ENCODE data around the gene DYDC1.

- no peak for TF ChIP-seq POLR2A (IDR thresholded peaks at IDR 0.05; ENCODE audit: low read depth)
- TF ChIP-seq CTCF (IDR thresholded peaks at IDR 0.05): no peak
- TF ChIP-seq EP300 (IDR thresholded peaks at IDR 0.05): no peak
- no peak for TF ChIP-seq POLR2AphosphoS5 (IDR thresholded peaks at IDR 0.05)
These were observed 43.0 kb downstream of the DYDC1 start for GRCh38 chr10:80313523-80313922.
